ENCODE measurements around the gene ZXDA.
A peak's percentile ranks its signal among the peaks of the same experiment; 100 is the strongest.
"Not testable (repeated sequence)": the region's sequence is repeated elsewhere in the genome, so short reads cannot be mapped to it uniquely, and the experiment has no call there.

The ZXDA gene

GRCh38 chrX:57929373-57929772, 19.1 kb upstream of the ZXDA start:
- CTCF ChIA-PET, result interaction anchor here (0.9 kb wide), 1 partner anchor 111 kb away, joined by 3 read pairs; no protein-coding TSS in a partner anchor
- POLR2A ChIA-PET, result no interaction called here
- TF ChIP-seq, protein P1, sequence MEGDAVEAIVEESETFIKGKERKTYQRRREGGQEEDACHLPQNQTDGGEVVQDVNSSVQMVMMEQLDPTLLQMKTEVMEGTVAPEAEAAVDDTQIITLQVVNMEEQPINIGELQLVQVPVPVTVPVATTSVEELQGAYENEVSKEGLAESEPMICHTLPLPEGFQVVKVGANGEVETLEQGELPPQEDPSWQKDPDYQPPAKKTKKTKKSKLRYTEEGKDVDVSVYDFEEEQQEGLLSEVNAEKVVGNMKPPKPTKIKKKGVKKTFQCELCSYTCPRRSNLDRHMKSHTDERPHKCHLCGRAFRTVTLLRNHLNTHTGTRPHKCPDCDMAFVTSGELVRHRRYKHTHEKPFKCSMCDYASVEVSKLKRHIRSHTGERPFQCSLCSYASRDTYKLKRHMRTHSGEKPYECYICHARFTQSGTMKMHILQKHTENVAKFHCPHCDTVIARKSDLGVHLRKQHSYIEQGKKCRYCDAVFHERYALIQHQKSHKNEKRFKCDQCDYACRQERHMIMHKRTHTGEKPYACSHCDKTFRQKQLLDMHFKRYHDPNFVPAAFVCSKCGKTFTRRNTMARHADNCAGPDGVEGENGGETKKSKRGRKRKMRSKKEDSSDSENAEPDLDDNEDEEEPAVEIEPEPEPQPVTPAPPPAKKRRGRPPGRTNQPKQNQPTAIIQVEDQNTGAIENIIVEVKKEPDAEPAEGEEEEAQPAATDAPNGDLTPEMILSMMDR (IDR thresholded peaks at IDR 0.05; ENCODE audit: control extremely low read depth, extremely low read depth, low read depth, missing control alignments), result peak; percentile 45
- no peak for DNase-seq (ENCODE audit: extremely low spot score)

DNA sequence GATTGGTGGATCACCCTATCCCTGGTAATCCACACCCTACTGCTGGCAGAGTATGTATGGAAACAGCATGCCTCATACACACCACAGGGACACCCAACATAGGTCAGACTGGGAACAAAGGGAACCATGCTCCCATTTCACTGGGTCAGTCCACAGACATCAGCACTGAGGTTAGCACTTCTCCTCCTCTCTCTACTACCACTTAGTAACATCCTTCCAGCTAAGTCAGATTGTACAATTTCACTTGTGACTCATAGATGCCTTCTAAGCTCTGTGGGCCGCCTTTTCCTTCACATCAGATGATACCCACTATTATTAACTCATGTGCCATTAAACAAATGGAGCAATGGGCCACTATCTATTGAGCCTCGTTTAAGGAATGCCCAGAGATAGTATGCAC, 15.5 kb upstream of the ZXDA start:
- ChIA-PET POLR2A (no interaction called here), CTCF (no interaction called here)
- TF ChIP-seq, protein P1 (IDR thresholded peaks at IDR 0.05; ENCODE audit: control extremely low read depth, extremely low read depth, low read depth, missing control alignments), result no peak
- DNase-seq (ENCODE audit: extremely low spot score), result no peak

- no peak for DNase-seq (ENCODE audit: extremely low spot score)
- TF ChIP-seq, protein P1 (IDR thresholded peaks at IDR 0.05; ENCODE audit: control extremely low read depth, extremely low read depth, low read depth, missing control alignments), result peak; percentile 45
- POLR2A ChIA-PET, result no interaction called here
- CTCF ChIA-PET, result interaction anchor here (0.8 to 1.8 kb wide), 7 partner anchors 8 to 925 kb away, joined by 3 to 7 read pairs (median 4); no protein-coding TSS in a partner anchor
Observed at GRCh38 chrX:57918750-57919436, 8.6 kb upstream of the ZXDA start.

DNA sequence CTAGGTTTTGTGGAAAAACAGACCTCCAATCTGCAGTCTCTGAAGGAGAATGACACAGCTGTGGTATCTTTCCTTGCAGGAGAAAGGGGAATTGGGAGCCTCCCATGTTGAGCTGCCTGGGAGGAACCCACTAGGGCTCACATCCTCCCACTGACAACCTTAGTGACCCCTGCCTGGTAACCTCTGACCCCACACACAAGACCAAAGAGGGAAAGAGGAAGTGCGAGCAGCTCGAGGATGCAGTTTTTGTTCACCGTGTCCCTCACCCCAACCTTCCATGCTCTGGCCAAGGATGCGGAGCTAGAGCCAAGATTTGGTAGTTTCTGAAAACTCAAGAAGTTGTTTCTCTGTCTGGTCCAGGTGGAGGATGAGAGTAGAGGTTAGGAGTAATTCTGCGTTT, 5.4 kb upstream of the ZXDA start:
- ChIA-PET POLR2A (no interaction called here), CTCF (interaction anchor here (1.9 to 2.6 kb wide), 2 partner anchors 45 to 94 kb away, joined by 4 to 11 read pairs; no protein-coding TSS in a partner anchor)
- DNase-seq (ENCODE audit: extremely low spot score), result no peak
- TF ChIP-seq, protein P1 (IDR thresholded peaks at IDR 0.05; ENCODE audit: control extremely low read depth, extremely low read depth, low read depth, missing control alignments), result no peak

GRCh38 chrX:57909595-57910286, 517 bp downstream of the ZXDA start:
- DNase-seq (ENCODE audit: extremely low spot score); CTCF ChIA-PET; POLR2A ChIA-PET: not testable (repeated sequence)

GRCh38 chrX:57908972-57909594, 1.2 kb downstream of the ZXDA start:
- POLR2A ChIA-PET; DNase-seq (ENCODE audit: extremely low spot score); CTCF ChIA-PET: not testable (repeated sequence)

- ChIA-PET POLR2A (interaction anchor here (0.7 kb wide), 1 partner anchor 119 kb away, joined by 3 read pairs; no protein-coding TSS in a partner anchor), CTCF (interaction anchor here (0.8 kb wide), 1 partner anchor 12 kb away, joined by 3 read pairs; no protein-coding TSS in a partner anchor)
- TF ChIP-seq, protein P1 (IDR thresholded peaks at IDR 0.05; ENCODE audit: control extremely low read depth, extremely low read depth, low read depth, missing control alignments), result no peak
- DNase-seq (ENCODE audit: extremely low spot score), result no peak
Observed at GRCh38 chrX:57906790-57907189, 3.5 kb downstream of the ZXDA start.
